Neural cell (in vitro differentiated cells): ENCODE data around the gene TEDC2. TPM values are rescaled to one million over a fixed set of nuclear protein-coding genes. Genes with fewer than 3 reads are reported as not detected.

Experiments
- H2AFZ ChIP-seq: fragments of 200-600, 300-800 bp; sonication (generic), shearing (Covaris generic); 2 replicates; pipeline ENCODE4 v1.6.0; 2014; ENCODE audit warnings: low read depth, mild to moderate bottlenecking, antibody characterized with exemption, low read length, moderate library complexity
- H3F3A ChIP-seq: fragments of 200-600 bp; shearing (Covaris generic); 2 replicates; pipeline ENCODE4 v1.6.1; 2016; ENCODE audit warnings: mild to moderate bottlenecking, moderate library complexity, mixed read lengths, antibody characterized with exemption, low read length; ENCODE audit not compliant: insufficient read depth, poor library complexity, severe bottlenecking
- H3K27ac ChIP-seq: fragments of 200-600, 300-800 bp; sonication (generic), shearing (Covaris generic); 2 replicates; pipeline ENCODE4 v1.5.1; 2014; ENCODE audit warnings: mild to moderate bottlenecking, low read length, moderate library complexity
- H3K27me3 ChIP-seq: fragments of 300-800, 200-600 bp; sonication (generic), shearing (Covaris generic); 2 replicates; pipeline ENCODE4 v1.6.0; 2014; ENCODE audit warnings: mild to moderate bottlenecking, low read depth, low read length, moderate library complexity; ENCODE audit not compliant: insufficient read depth
- H3K36me3 ChIP-seq: fragments of 300-800, 200-600 bp; sonication (generic), shearing (Covaris generic); 2 replicates; pipeline ENCODE4 v1.5.1; 2014; ENCODE audit warnings: mild to moderate bottlenecking, antibody characterized with exemption, low read length, moderate library complexity; ENCODE audit not compliant: insufficient read depth
- H3K4me2 ChIP-seq: fragments of 300-800, 200-600 bp; sonication (generic), shearing (Covaris generic); 2 replicates; pipeline ENCODE4 v1.6.0; 2014; ENCODE audit warnings: mild to moderate bottlenecking, low read length
- H3K4me3 ChIP-seq: fragments of 300-800, 200-600 bp; sonication (generic), shearing (Covaris generic); 2 replicates; pipeline ENCODE4 v1.5.1; 2014; ENCODE audit warnings: mild to moderate bottlenecking, low read length, moderate library complexity
- H3K79me2 ChIP-seq: fragments of 200-600 bp; shearing (Covaris generic); replicated peaks from 2 replicates; pipeline ENCODE4 v1.6.0; 2014; ENCODE audit warnings: mild to moderate bottlenecking, low read length, moderate library complexity; ENCODE audit not compliant: insufficient read depth
- H3K9ac ChIP-seq: fragments of 300-800, 200-600 bp; sonication (generic), shearing (Covaris generic); 2 replicates; pipeline ENCODE4 v1.6.1; 2016; ENCODE audit warnings: mild to moderate bottlenecking, low read length, mixed read lengths
- H3K9me2 ChIP-seq: fragments of 200-600 bp; shearing (Covaris generic); 2 replicates; pipeline ENCODE4 v1.6.1; 2016; ENCODE audit warnings: mild to moderate bottlenecking, low read length, mixed read lengths; ENCODE audit not compliant: insufficient read depth
- H3K9me3 ChIP-seq: fragments of 200-600, 300-800 bp; sonication (generic), shearing (Covaris generic); 2 replicates; pipeline ENCODE4 v1.6.1; 2016; ENCODE audit warnings: mild to moderate bottlenecking, mixed run types, low read length, moderate library complexity, mixed read lengths
- H4K20me1 ChIP-seq: fragments of 200-600 bp; shearing (Covaris generic); 2 replicates; pipeline ENCODE4 v1.6.1; 2016; ENCODE audit warnings: mild to moderate bottlenecking, mixed run types; ENCODE audit not compliant: insufficient read depth
- CTCF ChIP-seq: fragments of 450-650 bp; IDR thresholded peaks from 2 replicates; pipeline ENCODE4 v1.5.1; 2014; ENCODE audit warnings: antibody characterized with exemption, mild to moderate bottlenecking, moderate library complexity; ENCODE audit not compliant: poor library complexity, severe bottlenecking
- EP300 ChIP-seq: fragments of 450-650 bp; conservative IDR thresholded peaks from 2 replicates; pipeline ENCODE4 v1.6.1; 2014; ENCODE audit warnings: antibody characterized with exemption, mild to moderate bottlenecking, moderate library complexity; ENCODE audit not compliant: poor library complexity, severe bottlenecking
- EZH2 ChIP-seq: fragments of 200-600, 300-800 bp; shearing (Covaris generic), sonication (generic); IDR thresholded peaks from 2 replicates; pipeline ENCODE4 v1.6.1; 2014; ENCODE audit warnings: antibody characterized with exemption, low read length, borderline replicate concordance, mild to moderate bottlenecking; ENCODE audit not compliant: insufficient read depth, poor library complexity, severe bottlenecking
- MXI1 ChIP-seq: fragments of 450-650 bp; conservative IDR thresholded peaks from 2 replicates; pipeline ENCODE4 v1.6.1; 2014; ENCODE audit warnings: antibody characterized with exemption, mild to moderate bottlenecking; ENCODE audit not compliant: poor library complexity, severe bottlenecking
- POLR2AphosphoS5 ChIP-seq: IDR thresholded peaks from 2 replicates; pipeline ENCODE4 v1.6.1; 2012
- RAD21 ChIP-seq: fragments of 450-650 bp; conservative IDR thresholded peaks from 2 replicates; pipeline ENCODE4 v1.6.1; 2014; ENCODE audit warnings: antibody characterized with exemption, mild to moderate bottlenecking, moderate library complexity
- REST ChIP-seq: IDR thresholded peaks from 2 replicates; pipeline ENCODE4 v1.6.1; 2012; ENCODE audit warnings: borderline replicate concordance
- SMC3 ChIP-seq: fragments of 450-650 bp; conservative IDR thresholded peaks from 2 replicates; pipeline ENCODE4 v1.6.1; 2014; ENCODE audit warnings: antibody characterized with exemption, mild to moderate bottlenecking, moderate library complexity; ENCODE audit not compliant: poor library complexity
- TAF1 ChIP-seq: IDR thresholded peaks from 2 replicates; pipeline ENCODE4 v1.6.1; 2012; ENCODE audit warnings: low read depth
- polyA plus RNA-seq: library from polyadenylated mRNA; depleted of rRNA; stranded (reverse); fragments of >200 nt; gene quantifications from 2 replicates; pipeline ENCODE4 v1.2.3, GENCODE V29; 2014

TEDC2 gene
- polyA plus RNA-seq, 1 donor from 2014 or later, result 31.5 TPM

DNA sequence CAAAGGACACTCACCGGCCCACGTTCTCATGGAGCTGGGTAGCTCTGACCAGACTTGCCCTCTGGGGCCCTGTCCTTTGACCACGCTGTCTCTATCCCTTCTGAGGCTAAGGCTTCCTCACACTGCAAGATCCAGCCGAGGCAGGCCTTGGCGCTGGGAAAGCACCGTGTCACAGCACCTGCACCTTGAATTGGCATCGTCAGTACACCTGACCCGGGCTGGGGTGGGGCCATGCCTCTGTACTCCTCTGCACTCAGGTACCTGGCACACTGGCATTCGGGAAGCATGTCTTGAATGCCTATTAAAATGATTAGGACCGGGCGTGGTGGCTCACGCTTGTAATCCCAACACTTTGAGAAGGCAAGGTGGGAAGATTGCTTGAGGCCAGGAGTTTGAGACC lies 21.0 kb downstream of the TEDC2 start:
- H3K36me3 ChIP-seq, result no peaks in the 10 kb centered on the region
- no peaks in the 10 kb centered on the region for H3K27me3 ChIP-seq
- no peak overlapping the region for H3K4me2 ChIP-seq
- H4K20me1 ChIP-seq, result no peaks in the 10 kb centered on the region
- no peak for TF ChIP-seq RAD21
- TF ChIP-seq CTCF, result no peak
- no peak for TF ChIP-seq EZH2
- no peak for TF ChIP-seq SMC3
- TF ChIP-seq REST, result no peak
- no peak for TF ChIP-seq POLR2AphosphoS5
- TF ChIP-seq TAF1, result no peak
- TF ChIP-seq EP300, result no peak
- TF ChIP-seq MXI1, result no peak
- no peaks in the 10 kb centered on the region for H3K9me3 ChIP-seq
- no peak overlapping the region for H3K9ac ChIP-seq
- no peak overlapping the region for H3K4me3 ChIP-seq
- no peak overlapping the region for H2AFZ ChIP-seq
- no peaks in the 10 kb centered on the region for H3F3A ChIP-seq
- H3K9me2 ChIP-seq, result no peaks in the 10 kb centered on the region
- peaks cover 8% of the 10 kb centered on the region for H3K79me2 ChIP-seq
- no peak overlapping the region for H3K27ac ChIP-seq

DNA sequence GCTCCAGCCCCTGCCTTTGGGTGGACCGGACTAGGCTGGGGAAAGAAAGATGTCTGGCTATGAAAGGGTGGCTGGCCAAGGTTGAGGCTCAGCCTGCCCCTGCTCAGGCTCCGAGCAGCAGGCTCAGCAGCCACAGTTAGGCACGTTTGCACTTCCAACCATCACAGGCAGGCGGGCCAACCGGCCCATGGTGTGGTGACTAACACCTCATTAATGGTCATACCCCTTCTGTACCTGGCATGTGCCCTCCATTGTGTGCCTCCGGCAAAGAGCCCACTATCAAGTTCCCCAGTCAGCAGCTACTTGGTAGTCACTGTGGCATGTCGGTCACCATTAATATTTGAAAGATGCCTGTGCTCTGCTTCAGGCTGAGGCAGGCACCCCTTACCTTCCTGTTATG lies 21.8 kb downstream of the TEDC2 start:
- no peaks in the 10 kb centered on the region for H3K36me3 ChIP-seq
- H3K9ac ChIP-seq, result no peak overlapping the region
- no peak overlapping the region for H2AFZ ChIP-seq
- H3K9me2 ChIP-seq, result no peaks in the 10 kb centered on the region
- H3K27me3 ChIP-seq, result no peaks in the 10 kb centered on the region
- no peaks in the 10 kb centered on the region for H3K9me3 ChIP-seq
- peaks cover 4% of the 10 kb centered on the region for H3K79me2 ChIP-seq
- TF ChIP-seq TAF1, result no peak
- TF ChIP-seq MXI1, result no peak
- no peak for TF ChIP-seq RAD21
- TF ChIP-seq REST, result no peak
- TF ChIP-seq POLR2AphosphoS5, result no peak
- no peak for TF ChIP-seq SMC3
- no peak for TF ChIP-seq CTCF
- TF ChIP-seq EZH2, result no peak
- H3K4me2 ChIP-seq, result no peak overlapping the region
- H3K4me3 ChIP-seq, result no peak overlapping the region
- no peaks in the 10 kb centered on the region for H4K20me1 ChIP-seq
- no peak overlapping the region for H3K27ac ChIP-seq
- no peaks in the 10 kb centered on the region for H3F3A ChIP-seq
